ENCODE results near the gene KLC3.

KLC3 gene

GRCh38 chr19:45352062-45352461 lies 11.5 kb downstream of the KLC3 start:
- no peak for DNase-seq (ENCODE audit: low read depth)
- TF ChIP-seq, protein P1, sequence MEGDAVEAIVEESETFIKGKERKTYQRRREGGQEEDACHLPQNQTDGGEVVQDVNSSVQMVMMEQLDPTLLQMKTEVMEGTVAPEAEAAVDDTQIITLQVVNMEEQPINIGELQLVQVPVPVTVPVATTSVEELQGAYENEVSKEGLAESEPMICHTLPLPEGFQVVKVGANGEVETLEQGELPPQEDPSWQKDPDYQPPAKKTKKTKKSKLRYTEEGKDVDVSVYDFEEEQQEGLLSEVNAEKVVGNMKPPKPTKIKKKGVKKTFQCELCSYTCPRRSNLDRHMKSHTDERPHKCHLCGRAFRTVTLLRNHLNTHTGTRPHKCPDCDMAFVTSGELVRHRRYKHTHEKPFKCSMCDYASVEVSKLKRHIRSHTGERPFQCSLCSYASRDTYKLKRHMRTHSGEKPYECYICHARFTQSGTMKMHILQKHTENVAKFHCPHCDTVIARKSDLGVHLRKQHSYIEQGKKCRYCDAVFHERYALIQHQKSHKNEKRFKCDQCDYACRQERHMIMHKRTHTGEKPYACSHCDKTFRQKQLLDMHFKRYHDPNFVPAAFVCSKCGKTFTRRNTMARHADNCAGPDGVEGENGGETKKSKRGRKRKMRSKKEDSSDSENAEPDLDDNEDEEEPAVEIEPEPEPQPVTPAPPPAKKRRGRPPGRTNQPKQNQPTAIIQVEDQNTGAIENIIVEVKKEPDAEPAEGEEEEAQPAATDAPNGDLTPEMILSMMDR (conservative IDR thresholded peaks at IDR 0.05; ENCODE audit: low read depth, low read length) = no peak
- no peak overlapping the region for H3K4me3 ChIP-seq (ENCODE audit: low read depth, low read length)

GRCh38 chr19:45352471-45352870 lies 11.9 kb downstream of the KLC3 start:
- DNase-seq (ENCODE audit: low read depth) = no peak
- TF ChIP-seq, protein P1 (conservative IDR thresholded peaks at IDR 0.05; ENCODE audit: low read depth, low read length) = no peak
- H3K4me3 ChIP-seq (ENCODE audit: low read depth, low read length) = no peak overlapping the region

DNA sequence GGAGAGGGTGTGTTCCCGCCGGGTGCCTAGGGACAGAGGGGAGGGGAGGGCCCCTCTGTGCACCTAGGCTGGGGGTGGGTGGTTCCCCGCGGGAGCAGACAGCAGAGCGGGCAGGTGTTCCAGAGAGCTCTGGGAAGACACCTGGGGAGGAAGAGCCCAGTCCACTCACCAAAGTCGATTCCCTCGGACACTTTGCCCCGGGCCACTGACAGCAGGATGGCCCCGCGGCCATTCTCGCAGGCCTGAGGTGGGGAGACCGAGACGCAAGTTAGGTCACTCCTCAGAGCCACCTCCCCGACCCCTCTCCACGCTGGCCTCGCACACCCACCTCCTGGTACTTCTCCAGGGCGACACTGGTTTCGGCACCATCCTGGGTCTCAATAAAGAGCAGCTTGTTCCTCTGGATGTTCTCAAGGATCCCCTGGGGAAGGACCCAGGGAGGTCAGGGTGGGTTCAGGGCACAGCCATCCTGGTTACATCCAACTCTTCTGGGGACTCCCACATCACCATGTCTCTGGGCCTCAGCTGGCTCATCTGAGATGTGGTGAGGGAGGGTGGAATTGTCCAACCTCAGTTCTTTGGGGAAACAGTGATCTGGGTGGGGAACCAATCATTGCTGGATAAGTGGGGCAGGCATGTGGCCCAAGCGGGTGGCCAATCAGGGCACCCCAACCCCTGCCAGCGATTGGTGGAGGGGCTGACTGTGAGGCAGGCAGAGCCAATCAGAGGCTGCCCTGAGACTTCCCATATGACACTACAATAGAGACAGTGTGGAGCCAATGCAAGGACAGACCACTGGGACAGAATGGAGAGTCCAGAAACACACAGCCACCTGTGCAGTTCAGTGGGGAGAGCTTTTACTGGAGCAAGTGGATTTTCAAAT lies 12.6 kb downstream of the KLC3 start:
- H3K4me3 ChIP-seq (ENCODE audit: low read depth, low read length) = no peak overlapping the region
- TF ChIP-seq, protein P1 (conservative IDR thresholded peaks at IDR 0.05; ENCODE audit: low read depth, low read length) = no peak
- DNase-seq (ENCODE audit: low read depth) = no peak

DNA sequence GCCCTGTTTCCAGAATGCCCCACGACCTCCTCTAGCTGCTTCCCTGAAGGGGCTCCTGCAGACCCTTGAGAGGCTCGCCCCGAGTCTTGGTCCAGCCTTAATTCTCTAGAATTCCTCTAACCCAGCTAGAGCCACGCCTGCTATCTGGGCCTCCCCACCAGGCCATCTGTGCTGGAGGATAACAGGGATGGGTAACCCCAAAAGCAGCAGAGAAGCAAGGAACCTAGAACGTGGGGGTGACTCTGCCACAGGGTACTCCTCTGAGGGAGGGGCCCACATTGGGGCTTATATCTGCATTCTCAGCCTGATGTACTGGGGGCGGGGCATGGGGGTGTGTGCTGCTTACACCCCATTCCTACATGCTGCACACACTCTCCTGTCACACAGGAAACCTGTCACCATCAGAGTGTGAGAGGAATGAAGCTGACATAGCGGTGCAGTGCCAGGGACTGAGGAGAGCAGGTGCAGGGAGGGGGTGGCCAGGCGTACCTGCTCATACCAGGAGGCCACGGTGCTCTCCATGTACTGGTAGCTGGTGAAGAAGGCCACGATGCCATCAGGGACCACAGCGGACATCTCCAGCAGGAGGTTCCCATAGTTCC lies 13.8 kb downstream of the KLC3 start:
- no peak overlapping the region for H3K4me3 ChIP-seq (ENCODE audit: low read depth, low read length)
- TF ChIP-seq, protein P1 (conservative IDR thresholded peaks at IDR 0.05; ENCODE audit: low read depth, low read length) = no peak
- no peak for DNase-seq (ENCODE audit: low read depth)

DNA sequence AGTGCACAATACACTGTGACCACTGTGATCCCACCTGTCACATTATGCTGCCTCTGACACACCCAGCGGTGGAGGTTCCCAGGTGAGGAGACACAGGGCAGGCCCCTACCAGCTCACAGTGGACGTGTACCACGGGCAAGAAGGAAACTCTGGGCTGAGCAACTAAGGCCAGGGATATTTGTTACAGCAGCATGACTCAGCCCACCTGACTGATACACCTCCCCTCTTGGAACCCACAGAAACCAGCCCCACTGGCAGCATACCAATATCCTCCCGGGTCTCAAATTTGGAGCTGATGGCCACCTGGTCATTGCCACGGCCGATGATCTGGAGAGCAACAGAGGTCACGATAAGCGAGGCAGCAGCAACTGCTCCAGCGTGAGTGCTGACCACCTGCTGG lies 14.9 kb downstream of the KLC3 start:
- no peak overlapping the region for H3K4me3 ChIP-seq (ENCODE audit: low read depth, low read length)
- TF ChIP-seq, protein P1 (conservative IDR thresholded peaks at IDR 0.05; ENCODE audit: low read depth, low read length) = no peak
- DNase-seq (ENCODE audit: low read depth) = no peak

- TF ChIP-seq, protein P1 (conservative IDR thresholded peaks at IDR 0.05; ENCODE audit: low read depth, low read length) = no peak
- no peak overlapping the region for H3K4me3 ChIP-seq (ENCODE audit: low read depth, low read length)
- no peak for DNase-seq (ENCODE audit: low read depth)
Measured at GRCh38 chr19:45355910-45356309, 15.4 kb downstream of the KLC3 start.
